ENCODE measurements around the gene LSAMP. TPM values are rescaled to one million over a fixed set of nuclear protein-coding genes. Genes with fewer than 3 reads are reported as not detected.

Gene LSAMP
- total and polyA plus RNA-seq, 2 of the 4 experiments (the other 2 are of a cell fraction) = 7.9 to 8.0 TPM

DNA sequence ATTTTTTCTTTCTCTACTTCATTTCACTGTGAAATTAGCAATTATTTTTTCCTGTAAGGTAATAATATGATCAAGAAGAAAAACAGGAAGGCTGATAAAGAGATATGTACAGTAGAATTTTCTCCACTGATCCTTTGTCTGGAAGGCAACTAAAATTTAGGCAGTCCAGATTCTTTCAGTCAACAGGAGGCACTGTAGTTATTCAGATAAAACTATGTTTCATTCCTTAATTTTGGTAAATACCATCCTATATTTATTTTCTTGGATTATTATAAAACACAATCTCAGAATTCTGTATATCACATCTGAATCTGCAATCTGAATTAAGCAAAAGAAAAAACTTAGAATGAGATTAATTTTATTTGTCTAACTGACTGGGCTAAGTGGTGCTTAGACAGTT is 343.2 kb downstream of the LSAMP start:
- Histone ChIP-seq H2AK9ac (replicated peaks; ENCODE audit: low read depth, low read length, poor library complexity) (no peak overlapping the region), H2BK20ac (ENCODE audit: low read depth, low read length) (no peak overlapping the region), H2BK120ac (ENCODE audit: low read depth, low read length) (no peak overlapping the region), H4K5ac (ENCODE audit: low read depth, low read length) (no peak overlapping the region), H3K27me3 (ENCODE audit: control insufficient read depth, insufficient read depth, low read length) (no peaks in the 10 kb centered on the region), H3K27ac (ENCODE audit: insufficient read depth, low read length) (no peak overlapping the region), H3K9ac (ENCODE audit: low read depth, low read length) (no peak overlapping the region), H3K79me1 (ENCODE audit: low read depth in 1 of 2, low read length in 2 of 2) (no peaks in the 10 kb centered on the region), H3K4me3 (ENCODE audit: insufficient read depth, low read depth, low read length) (no peak overlapping the region), H3K9me3 (ENCODE audit: control insufficient read depth, insufficient read depth, low read length) (no peaks in the 10 kb centered on the region), H2BK5ac (ENCODE audit: low read depth, low read length, poor library complexity, severe bottlenecking) (no peak overlapping the region), H3K4ac (ENCODE audit: low read depth, low read length) (no peak overlapping the region), H3K18ac (ENCODE audit: low read depth, low read length) (no peak overlapping the region), H3K36me3 (ENCODE audit: control insufficient read depth, insufficient read depth, low read length) (no peaks in the 10 kb centered on the region), H3K4me2 (ENCODE audit: low read depth, low read length) (no peak overlapping the region), H3K4me1 (ENCODE audit: control insufficient read depth, insufficient read depth, low read length) (0 out of 2 replicates have a peak, but pooled peaks cover 2% of the 10 kb centered on the region), H2AK5ac (ENCODE audit: low read depth, low read length) (no peak overlapping the region), H2AFZ (replicated peaks; ENCODE audit: low read length, poor library complexity) (no peak overlapping the region), H4K8ac (ENCODE audit: low read depth in 2 of 2, low read length in 2 of 2) (no peak overlapping the region), H2BK15ac (ENCODE audit: low read depth, low read length) (no peak overlapping the region), H3K9me1 (ENCODE audit: insufficient read depth, low read length) (no peaks in the 10 kb centered on the region), H3K56ac (ENCODE audit: extremely low read depth, insufficient read depth, low read length) (no peak overlapping the region), H4K91ac (ENCODE audit: insufficient read depth, low read depth, low read length) (no peak overlapping the region), H4K20me1 (ENCODE audit: insufficient read depth, low read length) (no peaks in the 10 kb centered on the region), H3K23ac (ENCODE audit: low read depth, low read length) (no peak overlapping the region), H3K14ac (replicated peaks; ENCODE audit: low read depth, low read length) (no peak overlapping the region)
- no peak for DNase-seq
- CTCF ChIA-PET = no interaction called here
- TF ChIP-seq, protein P1, sequence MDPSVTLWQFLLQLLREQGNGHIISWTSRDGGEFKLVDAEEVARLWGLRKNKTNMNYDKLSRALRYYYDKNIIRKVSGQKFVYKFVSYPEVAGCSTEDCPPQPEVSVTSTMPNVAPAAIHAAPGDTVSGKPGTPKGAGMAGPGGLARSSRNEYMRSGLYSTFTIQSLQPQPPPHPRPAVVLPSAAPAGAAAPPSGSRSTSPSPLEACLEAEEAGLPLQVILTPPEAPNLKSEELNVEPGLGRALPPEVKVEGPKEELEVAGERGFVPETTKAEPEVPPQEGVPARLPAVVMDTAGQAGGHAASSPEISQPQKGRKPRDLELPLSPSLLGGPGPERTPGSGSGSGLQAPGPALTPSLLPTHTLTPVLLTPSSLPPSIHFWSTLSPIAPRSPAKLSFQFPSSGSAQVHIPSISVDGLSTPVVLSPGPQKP (IDR thresholded peaks at IDR 0.05; ENCODE audit: borderline replicate concordance, low read depth, low read length) = no peak
- TF ChIP-seq CTCF (conservative IDR thresholded peaks at IDR 0.05; ENCODE audit: low read depth, low read length) = peak; percentile 22; the same call in 1 of the 2 replicates
- in situ Hi-C loops (cut with MboI; ENCODE audit: low sequenced_read_pairs) = no loop called here
- intact Hi-C loops (cut with micrococcal nuclease) = loop anchor here (5.0 kb wide), 2 partner anchors 350 to 655 kb away; no protein-coding TSS in a partner anchor
- POLR2A ChIA-PET (ENCODE audit: unreplicated experiment) = no interaction called here
- BruUV-seq (replicated peaks) = no TSS peak
- ATAC-seq (ENCODE audit: low read depth) = no peak; the same call in 1 of the 2 replicates
- dilution Hi-C loops (cut with HindIII; ENCODE audit: low sequenced_read_pairs, unreplicated experiment) = no loop called here
